ENCODE results near the gene IGFL4.
"Not testable (repeated sequence)": the region's sequence is repeated elsewhere in the genome, so short reads cannot be mapped to it uniquely, and the experiment has no call there.

IGFL4 gene

GRCh38 chr19:46078573-46079332, 38.0 kb upstream of the IGFL4 start:
- not testable (repeated sequence) for H4K20me1 ChIP-seq (ENCODE audit: insufficient read depth, low read length); H3K4me2 ChIP-seq (ENCODE audit: insufficient read depth, low read length); H3K4me3 ChIP-seq (ENCODE audit: low read depth in 1 of 2, low read length in 2 of 2); H3K4me1 ChIP-seq (ENCODE audit: insufficient read depth, low read length); H2AFZ ChIP-seq (ENCODE audit: low read depth, low read length); H3K9me3 ChIP-seq (ENCODE audit: insufficient read depth, low read length, severe bottlenecking); H3K9ac ChIP-seq (ENCODE audit: low read depth, low read length); ATAC-seq (ENCODE audit: insufficient read depth, low read depth); H3K79me2 ChIP-seq (ENCODE audit: insufficient read depth, low read length); H3K36me3 ChIP-seq (ENCODE audit: insufficient read depth, low read length); H3K27ac ChIP-seq (ENCODE audit: low read length)
- peak; percentile 18 for DNase-seq
- peak; percentile 68 for TF ChIP-seq CTCF (IDR thresholded peaks at IDR 0.05; ENCODE audit: borderline replicate concordance, extremely low read depth, low read length, poor library complexity, severe bottlenecking)
- peaks cover 13% of the 10 kb centered on the region for H3K27me3 ChIP-seq (ENCODE audit: insufficient read depth, low read length, poor library complexity)

DNA sequence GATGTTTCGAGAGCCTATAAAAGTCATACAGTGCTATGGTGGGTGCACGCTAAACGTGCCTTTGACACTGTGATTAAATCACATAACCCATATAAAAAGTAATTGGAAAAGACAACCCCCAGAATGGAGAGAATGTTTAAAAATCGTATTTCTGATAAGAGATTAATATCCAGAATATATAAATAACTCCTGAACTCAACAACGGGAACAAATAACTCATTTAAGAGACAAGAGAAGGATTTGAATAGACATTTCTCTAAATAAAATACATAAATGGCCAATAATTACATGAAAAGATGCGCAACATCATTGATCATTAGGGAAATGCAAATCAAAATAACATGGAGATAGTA, 37.0 kb upstream of the IGFL4 start:
- Histone ChIP-seq H3K4me2 (ENCODE audit: insufficient read depth, low read length) (no peak overlapping the region), H2AFZ (ENCODE audit: low read depth, low read length) (no peak overlapping the region), H3K4me1 (ENCODE audit: insufficient read depth, low read length) (no peaks in the 10 kb centered on the region), H3K4me3 (ENCODE audit: low read depth in 1 of 2, low read length in 2 of 2) (no peak overlapping the region), H3K79me2 (ENCODE audit: insufficient read depth, low read length) (no peaks in the 10 kb centered on the region), H3K9me3 (ENCODE audit: insufficient read depth, low read length, severe bottlenecking) (no peaks in the 10 kb centered on the region), H3K27ac (ENCODE audit: low read length) (no peak overlapping the region), H3K9ac (ENCODE audit: low read depth, low read length) (no peak overlapping the region), H4K20me1 (ENCODE audit: insufficient read depth, low read length) (no peaks in the 10 kb centered on the region), H3K27me3 (ENCODE audit: insufficient read depth, low read length, poor library complexity) (peaks cover 20% of the 10 kb centered on the region), H3K36me3 (ENCODE audit: insufficient read depth, low read length) (no peaks in the 10 kb centered on the region)
- DNase-seq = no peak
- TF ChIP-seq CTCF (IDR thresholded peaks at IDR 0.05; ENCODE audit: borderline replicate concordance, extremely low read depth, low read length, poor library complexity, severe bottlenecking) (no peak), EZH2 (IDR thresholded peaks at IDR 0.05; ENCODE audit: borderline replicate concordance, low read depth, low read length, severe bottlenecking) (no peak)
- ATAC-seq (ENCODE audit: insufficient read depth, low read depth) = no peak

GRCh38 chr19:46076951-46077814, 36.4 kb upstream of the IGFL4 start:
- Histone ChIP-seq H4K20me1 (ENCODE audit: insufficient read depth, low read length) (no peaks in the 10 kb centered on the region), H3K36me3 (ENCODE audit: insufficient read depth, low read length) (no peaks in the 10 kb centered on the region), H3K4me3 (ENCODE audit: low read depth in 1 of 2, low read length in 2 of 2) (no peak overlapping the region), H3K4me1 (ENCODE audit: insufficient read depth, low read length) (no peaks in the 10 kb centered on the region), H3K27me3 (ENCODE audit: insufficient read depth, low read length, poor library complexity) (peaks cover 25% of the 10 kb centered on the region), H3K27ac (ENCODE audit: low read length) (no peak overlapping the region), H3K9ac (ENCODE audit: low read depth, low read length) (no peak overlapping the region), H2AFZ (ENCODE audit: low read depth, low read length) (no peak overlapping the region), H3K9me3 (ENCODE audit: insufficient read depth, low read length, severe bottlenecking) (no peaks in the 10 kb centered on the region), H3K4me2 (ENCODE audit: insufficient read depth, low read length) (no peak overlapping the region), H3K79me2 (ENCODE audit: insufficient read depth, low read length) (no peaks in the 10 kb centered on the region)
- ATAC-seq (ENCODE audit: insufficient read depth, low read depth) (no peak), DNase-seq (peak; percentile 12)
- no peak for TF ChIP-seq EZH2 (IDR thresholded peaks at IDR 0.05; ENCODE audit: borderline replicate concordance, low read depth, low read length, severe bottlenecking)
- peak; percentile 51 for TF ChIP-seq CTCF (IDR thresholded peaks at IDR 0.05; ENCODE audit: borderline replicate concordance, extremely low read depth, low read length, poor library complexity, severe bottlenecking)

All from DND-41 (cell line).